ENCODE results near the gene ZNF10. TPM values are rescaled to one million over a fixed set of nuclear protein-coding genes. Genes with fewer than 3 reads are reported as not detected.

ZNF10 gene
- total and polyA plus RNA-seq, 8 donors: 6.7 to 36.1 (median 30.6) TPM

DNA sequence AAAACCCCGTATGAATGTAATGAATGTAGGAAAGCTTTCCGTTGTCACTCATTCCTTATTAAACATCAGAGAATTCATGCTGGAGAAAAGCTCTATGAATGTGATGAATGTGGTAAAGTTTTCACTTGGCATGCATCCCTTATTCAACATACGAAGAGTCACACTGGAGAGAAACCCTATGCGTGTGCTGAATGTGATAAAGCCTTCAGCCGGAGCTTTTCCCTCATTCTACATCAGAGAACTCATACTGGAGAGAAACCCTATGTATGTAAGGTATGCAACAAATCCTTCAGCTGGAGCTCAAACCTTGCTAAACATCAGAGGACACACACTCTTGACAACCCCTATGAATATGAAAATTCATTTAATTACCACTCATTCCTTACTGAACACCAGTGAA lies 24.2 kb upstream of the ZNF10 start:
- TF ChIP-seq, protein P1, sequence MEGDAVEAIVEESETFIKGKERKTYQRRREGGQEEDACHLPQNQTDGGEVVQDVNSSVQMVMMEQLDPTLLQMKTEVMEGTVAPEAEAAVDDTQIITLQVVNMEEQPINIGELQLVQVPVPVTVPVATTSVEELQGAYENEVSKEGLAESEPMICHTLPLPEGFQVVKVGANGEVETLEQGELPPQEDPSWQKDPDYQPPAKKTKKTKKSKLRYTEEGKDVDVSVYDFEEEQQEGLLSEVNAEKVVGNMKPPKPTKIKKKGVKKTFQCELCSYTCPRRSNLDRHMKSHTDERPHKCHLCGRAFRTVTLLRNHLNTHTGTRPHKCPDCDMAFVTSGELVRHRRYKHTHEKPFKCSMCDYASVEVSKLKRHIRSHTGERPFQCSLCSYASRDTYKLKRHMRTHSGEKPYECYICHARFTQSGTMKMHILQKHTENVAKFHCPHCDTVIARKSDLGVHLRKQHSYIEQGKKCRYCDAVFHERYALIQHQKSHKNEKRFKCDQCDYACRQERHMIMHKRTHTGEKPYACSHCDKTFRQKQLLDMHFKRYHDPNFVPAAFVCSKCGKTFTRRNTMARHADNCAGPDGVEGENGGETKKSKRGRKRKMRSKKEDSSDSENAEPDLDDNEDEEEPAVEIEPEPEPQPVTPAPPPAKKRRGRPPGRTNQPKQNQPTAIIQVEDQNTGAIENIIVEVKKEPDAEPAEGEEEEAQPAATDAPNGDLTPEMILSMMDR (IDR thresholded peaks at IDR 0.05): no peak
- Histone ChIP-seq H3K27ac (no peak overlapping the region), H3K4me1 (no peaks in the 10 kb centered on the region), H3K4me3 (no peak overlapping the region), H3K27me3 (no peaks in the 10 kb centered on the region), H3K36me3 (peaks cover 16 to 76% of the 10 kb centered on the region in 2 donors), H3K9me3 (peaks cover 43 to 100% of the 10 kb centered on the region in 2 donors)
- no peak for ATAC-seq
- intact Hi-C loops (cut with DNase I): no loop called here
- no peak for DNase-seq

DNA sequence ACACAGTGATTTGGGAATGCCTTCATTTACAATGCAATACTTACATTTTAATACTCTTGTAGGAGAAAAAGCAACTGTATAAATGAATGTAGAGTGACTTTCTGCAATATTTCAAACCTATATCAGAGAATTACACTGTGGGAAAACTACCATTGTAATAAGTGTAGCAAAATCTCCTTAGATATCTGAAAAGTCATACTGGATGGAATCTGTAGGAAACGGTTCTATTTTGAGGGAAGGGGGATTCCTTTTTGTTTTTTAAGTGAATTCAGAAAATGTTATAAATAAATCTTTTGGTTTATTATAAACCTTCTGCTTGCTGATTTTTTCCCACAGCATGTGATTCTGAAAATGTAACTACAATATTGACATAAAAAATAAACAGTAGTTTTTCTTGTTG lies 23.3 kb upstream of the ZNF10 start:
- no peak for DNase-seq
- H3K9me3 ChIP-seq: peaks cover 41 to 100% of the 10 kb centered on the region in 2 donors
- peaks cover 16 to 68% of the 10 kb centered on the region in 2 donors for H3K36me3 ChIP-seq
- no peak for ATAC-seq
- intact Hi-C loops (cut with DNase I): no loop called here
- no peak overlapping the region for H3K4me3 ChIP-seq
- H3K4me1 ChIP-seq: no peaks in the 10 kb centered on the region
- TF ChIP-seq, protein P1 (IDR thresholded peaks at IDR 0.05): no peak
- no peak overlapping the region for H3K27ac ChIP-seq
- H3K27me3 ChIP-seq: no peaks in the 10 kb centered on the region

DNA sequence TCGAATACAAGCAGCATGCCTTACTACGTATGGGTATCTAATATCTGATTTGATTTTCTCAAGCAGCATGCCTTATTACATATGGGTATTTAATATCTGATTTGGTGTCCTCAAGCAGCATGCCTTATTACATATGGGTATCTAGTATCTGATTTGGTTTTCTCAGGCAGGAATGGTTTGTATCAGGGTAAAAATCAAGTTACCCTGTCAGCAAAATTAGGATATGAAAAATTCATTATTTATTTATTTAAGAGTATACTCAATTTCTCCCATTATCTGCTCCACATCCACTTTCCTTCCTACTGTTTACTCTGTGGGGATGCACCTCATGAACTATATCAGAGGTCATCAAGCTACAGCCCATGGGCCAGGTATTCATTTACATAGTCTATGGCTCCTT lies 22.3 kb upstream of the ZNF10 start:
- H3K9me3 ChIP-seq: peaks cover 38 to 100% of the 10 kb centered on the region in 2 donors
- no peak overlapping the region for H3K4me3 ChIP-seq
- H3K36me3 ChIP-seq: peaks cover 16 to 57% of the 10 kb centered on the region in 2 donors
- DNase-seq (no peak), ATAC-seq (no peak)
- H3K27ac ChIP-seq: no peak overlapping the region
- H3K4me1 ChIP-seq: no peaks in the 10 kb centered on the region
- TF ChIP-seq, protein P1 (IDR thresholded peaks at IDR 0.05): no peak
- no peaks in the 10 kb centered on the region for H3K27me3 ChIP-seq
- intact Hi-C loops (cut with DNase I): no loop called here

DNA sequence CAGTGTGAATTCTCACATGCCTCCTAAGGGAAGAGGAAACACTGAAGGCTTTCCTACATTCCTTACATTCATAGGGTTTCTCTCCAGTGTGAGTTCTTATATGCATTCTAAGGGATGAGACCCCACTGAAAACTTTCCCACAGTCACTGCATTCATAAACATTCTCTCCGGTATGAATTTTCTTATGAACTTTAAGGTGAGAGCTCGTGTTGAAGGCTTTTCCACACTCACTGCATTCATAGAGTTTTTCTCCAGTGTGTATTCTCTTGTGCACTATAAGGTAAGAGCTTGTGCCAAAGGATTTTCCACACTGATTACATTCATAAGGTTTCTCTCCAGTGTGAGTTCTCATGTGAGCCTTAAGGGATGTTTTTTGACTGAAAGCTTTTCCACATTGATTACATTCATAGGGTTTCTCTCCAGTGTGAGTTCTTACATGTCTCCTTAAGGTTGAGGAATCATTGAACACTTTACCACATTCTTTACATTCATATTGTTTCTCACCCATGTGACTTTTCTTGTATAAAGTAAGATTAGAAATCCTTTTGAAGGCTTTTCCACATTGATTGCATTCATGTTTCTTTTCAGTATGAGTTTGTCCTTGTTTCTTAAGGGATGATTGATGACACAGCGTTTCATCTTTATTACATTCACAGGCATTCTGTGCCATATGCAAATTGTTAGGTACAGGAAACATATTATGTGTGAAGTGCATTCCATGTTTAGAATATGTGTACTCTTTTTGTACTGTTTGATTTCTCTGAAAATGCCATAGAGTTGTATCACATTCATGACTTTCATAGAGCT lies 9.8 kb upstream of the ZNF10 start:
- TF ChIP-seq, protein P1 (IDR thresholded peaks at IDR 0.05): no peak
- no peaks in the 10 kb centered on the region for H3K27me3 ChIP-seq
- H3K9me3 ChIP-seq: peaks cover 50 to 100% of the 10 kb centered on the region in 2 donors
- H3K4me1 ChIP-seq: no peaks in the 10 kb centered on the region
- no peak for DNase-seq
- ATAC-seq: no peak
- H3K4me3 ChIP-seq: no peak overlapping the region
- H3K27ac ChIP-seq: no peak overlapping the region
- peaks cover 4 to 79% of the 10 kb centered on the region in 2 donors for H3K36me3 ChIP-seq
- intact Hi-C loops (cut with DNase I): no loop called here

DNA sequence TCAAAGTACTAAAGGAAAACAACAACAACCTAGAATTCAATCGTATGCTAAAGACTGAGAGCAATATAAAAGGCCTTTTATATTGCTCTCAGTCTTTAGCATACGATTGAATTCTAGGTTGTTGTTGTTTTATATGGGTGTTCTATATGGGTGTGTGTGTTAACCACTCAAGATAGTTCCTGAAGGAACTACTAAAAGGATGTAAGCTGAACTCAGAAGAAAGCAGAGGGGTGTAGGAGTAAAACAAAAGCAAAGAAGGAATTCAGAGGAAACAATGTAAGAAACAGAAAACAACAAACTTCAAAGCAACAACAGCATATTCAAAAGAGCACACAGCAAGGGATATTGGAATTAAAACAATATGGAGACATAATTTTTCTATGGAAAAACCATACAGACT lies 5.8 kb upstream of the ZNF10 start:
- Histone ChIP-seq H3K27me3 (no peaks in the 10 kb centered on the region), H3K36me3 (peaks cover 4 to 86% of the 10 kb centered on the region in 2 donors), H3K4me3 (no peak overlapping the region), H3K4me1 (peaks cover 0 to 3% of the 10 kb centered on the region in 2 donors), H3K27ac (no peak overlapping the region), H3K9me3 (peaks cover 46 to 96% of the 10 kb centered on the region in 2 donors)
- intact Hi-C loops (cut with DNase I): no loop called here
- DNase-seq (no peak), ATAC-seq (no peak)
- TF ChIP-seq, protein P1 (IDR thresholded peaks at IDR 0.05): no peak
